ENCODE data around the gene MYH7B. TPM values are rescaled to one million over a fixed set of nuclear protein-coding genes. Genes with fewer than 3 reads are reported as not detected.

The MYH7B gene
- total and polyA plus RNA-seq, 9 donors: 21.7 to 138 (median 73.8) TPM

DNA sequence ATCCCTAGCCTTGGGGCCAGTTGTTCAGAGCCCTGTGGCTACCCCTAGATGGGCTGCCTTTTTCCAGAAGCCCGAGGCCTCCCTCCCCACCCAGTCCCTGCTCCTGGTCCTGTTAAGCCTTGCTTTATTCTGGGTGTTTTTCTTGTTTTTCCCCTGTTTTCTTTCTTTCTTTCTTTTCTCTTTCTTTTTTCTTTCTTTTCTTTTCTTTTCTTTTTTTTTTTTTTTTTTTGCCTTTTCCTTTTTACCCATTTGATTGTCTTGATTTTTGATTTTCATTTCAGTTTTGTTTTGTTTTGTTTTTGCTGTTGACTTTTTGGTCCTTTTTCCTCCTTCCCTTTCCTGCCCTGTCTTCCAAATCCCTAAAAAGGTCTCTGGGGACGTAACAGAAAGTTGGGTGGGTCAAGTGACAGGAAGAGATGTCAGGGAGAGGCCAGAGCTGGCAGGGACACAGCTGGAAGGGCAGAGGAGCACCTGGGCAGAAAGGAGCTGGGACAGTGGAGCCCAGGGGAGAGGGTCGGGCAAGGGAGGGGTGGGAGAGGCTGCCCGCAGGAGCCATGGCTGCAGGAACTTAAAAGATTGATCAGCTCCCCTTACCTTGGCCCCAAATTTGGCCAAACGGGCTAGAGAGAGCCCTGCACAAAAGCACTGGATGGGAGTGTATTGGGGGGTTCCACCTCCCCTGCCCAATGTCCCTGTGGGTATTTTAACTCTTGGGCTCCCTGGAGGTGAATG lies 27.6 kb downstream of the MYH7B start:
- WGBS (ENCODE audit: insufficient coverage): 17% methylated on average over 2 of the region's 5 CpGs
- Histone ChIP-seq H3K27me3 (ENCODE audit: control insufficient read depth, insufficient read depth, low read length) (peaks cover 11% of the 10 kb centered on the region), H3K4me3 (ENCODE audit: low read length) (no peak overlapping the region), H3K27ac (ENCODE audit: low read length) (no peak overlapping the region), H3K36me3 (ENCODE audit: control insufficient read depth, insufficient read depth, low read length) (no peaks in the 10 kb centered on the region), H3K4me1 (ENCODE audit: control insufficient read depth, insufficient read depth, low read length) (peaks cover 53% of the 10 kb centered on the region), H3K9me3 (replicated peaks; ENCODE audit: control insufficient read depth, low read depth, low read length) (no peaks in the 10 kb centered on the region)
- peak; percentile 21 for DNase-seq

DNA sequence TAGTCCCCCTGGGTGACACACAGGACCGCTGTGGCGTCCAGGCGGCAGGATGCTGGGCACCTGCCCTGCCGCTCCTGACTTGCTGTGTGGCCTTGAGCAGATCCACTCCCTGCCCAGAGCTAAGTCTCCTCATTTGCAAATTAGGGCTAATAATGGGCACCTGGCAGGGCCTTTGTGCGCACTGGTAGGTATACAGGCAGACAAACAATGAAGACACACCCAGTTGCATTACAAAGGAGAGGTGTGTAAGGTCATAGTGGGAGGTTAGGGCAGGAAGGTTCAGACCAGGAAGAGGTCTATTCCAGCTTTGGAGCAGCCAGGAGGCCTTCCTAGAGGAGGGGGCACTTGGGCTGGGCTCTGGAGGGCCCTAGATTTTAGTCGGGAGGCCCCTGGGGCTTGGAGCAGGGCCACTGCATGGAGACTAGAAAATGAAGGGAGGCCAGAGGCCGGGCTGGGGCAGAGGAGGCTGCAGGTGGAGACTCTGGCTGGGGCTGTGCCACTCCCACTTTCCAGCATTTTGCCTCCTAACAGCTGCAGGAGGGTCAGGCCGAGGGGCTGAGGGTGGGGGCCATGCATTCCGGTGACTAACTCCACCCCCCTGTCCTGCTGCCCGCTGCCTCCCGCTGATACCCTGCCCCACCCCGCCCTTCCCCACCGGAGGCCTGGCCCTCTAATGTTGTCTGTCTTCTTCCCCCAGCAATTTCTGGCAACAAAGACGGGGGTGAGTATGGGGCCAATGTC lies 28.5 kb downstream of the MYH7B start:
- 19% methylated on average over 6 of the region's 14 CpGs for WGBS (ENCODE audit: insufficient coverage)
- Histone ChIP-seq H3K27me3 (ENCODE audit: control insufficient read depth, insufficient read depth, low read length) (peaks cover 11% of the 10 kb centered on the region), H3K9me3 (replicated peaks; ENCODE audit: control insufficient read depth, low read depth, low read length) (no peaks in the 10 kb centered on the region), H3K4me3 (ENCODE audit: low read length) (no peak overlapping the region), H3K4me1 (ENCODE audit: control insufficient read depth, insufficient read depth, low read length) (peaks cover 53% of the 10 kb centered on the region), H3K27ac (ENCODE audit: low read length) (no peak overlapping the region), H3K36me3 (ENCODE audit: control insufficient read depth, insufficient read depth, low read length) (no peaks in the 10 kb centered on the region)
- peak; percentile 25 for DNase-seq

GRCh38 chr20:34984756-34985261 lies 29.1 kb downstream of the MYH7B start:
- peaks cover 53% of the 10 kb centered on the region for H3K4me1 ChIP-seq (ENCODE audit: control insufficient read depth, insufficient read depth, low read length)
- peaks cover 11% of the 10 kb centered on the region for H3K27me3 ChIP-seq (ENCODE audit: control insufficient read depth, insufficient read depth, low read length)

GRCh38 chr20:34985461-34986310 lies 30.0 kb downstream of the MYH7B start:
- H3K27ac ChIP-seq (ENCODE audit: low read length): no peak overlapping the region
- peaks cover 11% of the 10 kb centered on the region for H3K27me3 ChIP-seq (ENCODE audit: control insufficient read depth, insufficient read depth, low read length)
- H3K4me1 ChIP-seq (ENCODE audit: control insufficient read depth, insufficient read depth, low read length): peaks cover 49% of the 10 kb centered on the region
- no peaks in the 10 kb centered on the region for H3K9me3 ChIP-seq (replicated peaks; ENCODE audit: control insufficient read depth, low read depth, low read length)
- WGBS (ENCODE audit: insufficient coverage): 54% methylated on average over 7 of the region's 25 CpGs
- H3K4me3 ChIP-seq (ENCODE audit: low read length): no peak overlapping the region
- peak; percentile 16 for DNase-seq
- H3K36me3 ChIP-seq (ENCODE audit: control insufficient read depth, insufficient read depth, low read length): no peaks in the 10 kb centered on the region

More at GRCh38 chr20:34984756-34985261, 29.1 kb downstream of the MYH7B start:
- no peak overlapping the region for H3K4me3 ChIP-seq (ENCODE audit: low read length)
- WGBS (ENCODE audit: insufficient coverage): 68% methylated on average over 13 of the region's 18 CpGs
- H3K9me3 ChIP-seq (replicated peaks; ENCODE audit: control insufficient read depth, low read depth, low read length): no peaks in the 10 kb centered on the region
- H3K36me3 ChIP-seq (ENCODE audit: control insufficient read depth, insufficient read depth, low read length): no peaks in the 10 kb centered on the region
- DNase-seq: peak; percentile 14
- no peak overlapping the region for H3K27ac ChIP-seq (ENCODE audit: low read length)

DNA sequence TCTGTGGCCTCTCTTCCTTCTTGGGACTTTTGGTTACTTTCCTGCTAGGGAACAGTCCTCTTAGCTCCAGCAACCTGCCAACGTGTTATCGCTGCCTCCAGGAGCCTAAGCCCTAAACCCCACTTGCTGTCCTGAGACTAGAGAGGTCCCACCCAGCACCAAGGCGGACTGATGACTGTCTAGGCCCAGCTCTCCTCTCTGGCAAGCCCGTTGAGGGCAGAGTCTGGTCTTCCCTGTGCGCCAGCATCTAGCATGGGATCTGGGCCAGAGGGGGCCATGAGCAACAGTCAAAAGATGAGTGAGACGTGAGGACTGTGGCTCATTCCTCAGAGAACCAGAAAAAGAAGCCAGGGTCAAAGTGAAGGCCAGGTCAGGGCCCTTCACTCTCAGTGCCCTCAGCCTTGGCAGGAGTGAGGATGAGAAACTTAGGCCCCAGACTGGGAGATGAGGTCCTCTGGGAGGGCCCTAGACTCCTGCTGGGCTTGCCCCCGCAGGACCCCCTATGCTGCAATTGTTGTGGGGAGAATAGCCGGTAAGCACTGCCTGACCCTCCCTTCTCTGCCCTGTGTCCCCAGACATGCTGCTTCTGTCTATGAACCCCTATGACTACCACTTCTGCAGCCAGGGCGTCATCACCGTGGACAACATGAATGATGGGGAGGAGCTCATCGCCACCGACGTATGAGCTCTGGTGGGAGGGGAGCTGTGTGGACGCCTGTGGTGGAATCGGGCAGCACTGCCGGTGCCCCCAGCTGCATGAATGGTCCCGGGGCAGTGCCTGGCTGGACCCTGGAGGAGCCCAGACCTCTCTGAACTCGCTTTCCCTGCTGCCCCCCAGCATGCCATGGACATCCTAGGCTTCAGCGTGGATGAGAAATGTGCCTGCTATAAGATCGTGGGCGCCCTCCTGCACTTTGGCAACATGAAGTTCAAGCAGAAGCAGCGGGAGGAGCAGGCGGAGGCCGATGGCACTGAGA lies 30.9 kb downstream of the MYH7B start:
- Histone ChIP-seq H3K27ac (ENCODE audit: low read length) (no peak overlapping the region), H3K4me3 (ENCODE audit: low read length) (no peak overlapping the region), H3K4me1 (ENCODE audit: control insufficient read depth, insufficient read depth, low read length) (peaks cover 44% of the 10 kb centered on the region), H3K27me3 (ENCODE audit: control insufficient read depth, insufficient read depth, low read length) (peaks cover 11% of the 10 kb centered on the region), H3K9me3 (replicated peaks; ENCODE audit: control insufficient read depth, low read depth, low read length) (no peaks in the 10 kb centered on the region), H3K36me3 (ENCODE audit: control insufficient read depth, insufficient read depth, low read length) (peaks cover 3% of the 10 kb centered on the region)
- no peak for DNase-seq
- WGBS (ENCODE audit: insufficient coverage): 74% methylated on average over 14 of the region's 24 CpGs

- H3K4me3 ChIP-seq (ENCODE audit: low read length): no peak overlapping the region
- no peaks in the 10 kb centered on the region for H3K9me3 ChIP-seq (replicated peaks; ENCODE audit: control insufficient read depth, low read depth, low read length)
- no peak overlapping the region for H3K27ac ChIP-seq (ENCODE audit: low read length)
- H3K4me1 ChIP-seq (ENCODE audit: control insufficient read depth, insufficient read depth, low read length): peaks cover 44% of the 10 kb centered on the region
- WGBS (ENCODE audit: insufficient coverage): 80% methylated on average over 7 of the region's 15 CpGs
- no peak for DNase-seq
- peaks cover 4% of the 10 kb centered on the region for H3K36me3 ChIP-seq (ENCODE audit: control insufficient read depth, insufficient read depth, low read length)
- H3K27me3 ChIP-seq (ENCODE audit: control insufficient read depth, insufficient read depth, low read length): peaks cover 11% of the 10 kb centered on the region
Measured at GRCh38 chr20:34987288-34988190, 31.9 kb downstream of the MYH7B start.

- no peak for DNase-seq
- H3K9me3 ChIP-seq (replicated peaks; ENCODE audit: control insufficient read depth, low read depth, low read length): no peaks in the 10 kb centered on the region
- H3K4me3 ChIP-seq (ENCODE audit: low read length): no peak overlapping the region
- no peak overlapping the region for H3K27ac ChIP-seq (ENCODE audit: low read length)
- peaks cover 10% of the 10 kb centered on the region for H3K36me3 ChIP-seq (ENCODE audit: control insufficient read depth, insufficient read depth, low read length)
- 72% methylated on average over 12 of the region's 12 CpGs for WGBS (ENCODE audit: insufficient coverage)
- H3K27me3 ChIP-seq (ENCODE audit: control insufficient read depth, insufficient read depth, low read length): peaks cover 11% of the 10 kb centered on the region
- peaks cover 38% of the 10 kb centered on the region for H3K4me1 ChIP-seq (ENCODE audit: control insufficient read depth, insufficient read depth, low read length)
Measured at GRCh38 chr20:34988191-34988540, 32.5 kb downstream of the MYH7B start.

GRCh38 chr20:34989118-34989517 lies 33.5 kb downstream of the MYH7B start:
- Histone ChIP-seq H3K27ac (ENCODE audit: low read length) (no peak overlapping the region), H3K4me1 (ENCODE audit: control insufficient read depth, insufficient read depth, low read length) (peaks cover 29% of the 10 kb centered on the region), H3K9me3 (replicated peaks; ENCODE audit: control insufficient read depth, low read depth, low read length) (no peaks in the 10 kb centered on the region), H3K4me3 (ENCODE audit: low read length) (no peak overlapping the region), H3K36me3 (ENCODE audit: control insufficient read depth, insufficient read depth, low read length) (peaks cover 16% of the 10 kb centered on the region), H3K27me3 (ENCODE audit: control insufficient read depth, insufficient read depth, low read length) (peaks cover 7% of the 10 kb centered on the region)
- DNase-seq: no peak
- WGBS (ENCODE audit: insufficient coverage): 100% methylated on average over 2 of the region's 4 CpGs

All from muscle of leg (tissue), 11 donors.